H1 (cell line): ENCODE results near the gene CALM1. TPM values are rescaled to one million over a fixed set of nuclear protein-coding genes. Genes with fewer than 3 reads are reported as not detected.

Source experiments
- TCF12 ChIP-seq: IDR thresholded peaks from 2 replicates; pipeline ENCODE4 v1.6.1; 2011; ENCODE audit warnings: low read depth, mild to moderate bottlenecking, low read length
- polyA plus RNA-seq, 7 experiments: library from polyadenylated mRNA; depleted of rRNA in 3 of 7; stranded (reverse) in 5 of 7; unstranded in 2 of 7; fragments of >200 nt in 5 of 7; fragments of 200-250 nt in 2 of 7; gene quantifications; 1 replicate in 5 of 7; 2 replicates in 1 of 7; 4 replicates in 1 of 7; pipeline versions ENCODE4 v1.2.1 to v1.2.3, GENCODE V29; 2011 to 2013; ENCODE audit warnings: missing spikeins in 2 of 7, mixed read lengths in 2 of 7
- total RNA-seq: library from RNA; stranded (reverse); fragmentation: NEBNext Ultra II Directional; extraction: Animal tissue kit (Norgen Biotek cat#: 25700); gene quantifications from 2 replicates; pipeline ENCODE4 v1.2.1, GENCODE V29; 2021

The CALM1 gene
- total and polyA plus RNA-seq, 2 of the 8 experiments (the other 6 are each of a cell fraction or from before 2014, with no cell fraction given): 285 to 422 TPM

DNA sequence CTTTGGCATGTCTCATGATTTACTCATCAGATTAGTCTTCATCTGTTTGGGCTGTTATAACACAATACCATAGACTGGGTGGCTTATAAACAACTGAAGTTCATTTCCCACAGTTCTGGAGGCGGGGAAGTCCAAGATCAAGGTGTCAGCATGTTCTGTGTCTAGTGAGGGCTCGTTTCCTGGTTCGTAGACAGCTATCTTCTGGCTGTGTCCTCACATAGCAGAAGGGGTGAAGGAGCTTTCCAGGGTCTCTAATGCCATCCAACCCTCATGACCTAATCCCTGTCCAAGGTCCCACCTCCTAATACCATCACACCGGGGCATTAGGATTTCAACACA lies 34.3 kb upstream of the CALM1 start (continued):
- TF ChIP-seq TCF12: no peak
